ENCODE measurements around the gene HMGB1. TPM values are rescaled to one million over a fixed set of nuclear protein-coding genes. Genes with fewer than 3 reads are reported as not detected.

Gene HMGB1
- 100 to 1,000 TPM; 483 to 504 TPM for total RNA-seq

- peak within 1 kb of the TSS; percentile 94 for H3K4me3 Mint-ChIP-seq
- ATAC-seq (ENCODE audit: low read depth) (peak; percentile 92), DNase-seq (peak; percentile 93)
- peaks cover 20% of the 10 kb centered on the region for H3K36me3 Mint-ChIP-seq
- H3K4me1 Mint-ChIP-seq = peaks cover 28% of the 10 kb centered on the region
- H3K27ac Mint-ChIP-seq = peak within 1 kb of the TSS; percentile 99
- POLR2A ChIA-PET = interaction anchor here (0.6 to 3.3 kb wide), 25 partner anchors 24 to 356 kb away, joined by 3 to 30 read pairs (median 4); partner anchors contain the start of genes KATNAL1, UBE2L5 and USPL1
- no peaks in the 10 kb centered on the region for H3K27me3 Mint-ChIP-seq
- H3K9me3 Mint-ChIP-seq = no peaks in the 10 kb centered on the region
Observed at GRCh38 chr13:30465593-30466357, at the start of gene HMGB1. HMGB1 (minus strand) TSS chr13:30465936; CDS start chr13:30463680, 2,256 bp downstream.

- DNase-seq = no peak
- no peak for ATAC-seq (ENCODE audit: low read depth)
- POLR2A ChIA-PET = no interaction called here
- H3K9me3 Mint-ChIP-seq = no peaks in the 10 kb centered on the region
- H3K27ac Mint-ChIP-seq = no peak overlapping the region
- no peaks in the 10 kb centered on the region for H3K4me1 Mint-ChIP-seq
- no peak overlapping the region for H3K4me3 Mint-ChIP-seq
- H3K27me3 Mint-ChIP-seq = no peaks in the 10 kb centered on the region
- no peaks in the 10 kb centered on the region for H3K36me3 Mint-ChIP-seq
Observed at GRCh38 chr13:30510811-30511371, 45.2 kb upstream of the HMGB1 start.

- POLR2A ChIA-PET = no interaction called here
- no peaks in the 10 kb centered on the region for H3K9me3 Mint-ChIP-seq
- H3K27ac Mint-ChIP-seq = no peak overlapping the region
- no peaks in the 10 kb centered on the region for H3K36me3 Mint-ChIP-seq
- H3K4me3 Mint-ChIP-seq = no peak overlapping the region
- no peaks in the 10 kb centered on the region for H3K27me3 Mint-ChIP-seq
- DNase-seq = no peak
- H3K4me1 Mint-ChIP-seq = no peaks in the 10 kb centered on the region
- no peak for ATAC-seq (ENCODE audit: low read depth)
Observed at GRCh38 chr13:30510091-30510490, 44.4 kb upstream of the HMGB1 start.

GRCh38 chr13:30509254-30510050 lies 43.7 kb upstream of the HMGB1 start:
- Mint-ChIP-seq H3K36me3 (no peaks in the 10 kb centered on the region), H3K9me3 (no peaks in the 10 kb centered on the region), H3K27me3 (no peaks in the 10 kb centered on the region), H3K4me1 (no peaks in the 10 kb centered on the region), H3K27ac (no peak overlapping the region), H3K4me3 (no peak overlapping the region)
- DNase-seq (no peak), ATAC-seq (ENCODE audit: low read depth) (no peak)
- POLR2A ChIA-PET = no interaction called here

GRCh38 chr13:30504081-30504480 lies 38.3 kb upstream of the HMGB1 start:
- no peak overlapping the region for H3K4me3 Mint-ChIP-seq
- ATAC-seq (ENCODE audit: low read depth) (no peak), DNase-seq (no peak)
- H3K27me3 Mint-ChIP-seq = no peaks in the 10 kb centered on the region
- no peaks in the 10 kb centered on the region for H3K9me3 Mint-ChIP-seq
- H3K4me1 Mint-ChIP-seq = peaks cover 2% of the 10 kb centered on the region
- no peak overlapping the region for H3K27ac Mint-ChIP-seq
- POLR2A ChIA-PET = interaction anchor here (0.5 kb wide), 1 partner anchor 14 kb away, joined by 3 read pairs; no protein-coding TSS in a partner anchor
- H3K36me3 Mint-ChIP-seq = no peaks in the 10 kb centered on the region

- no peaks in the 10 kb centered on the region for H3K36me3 Mint-ChIP-seq
- POLR2A ChIA-PET = no interaction called here
- H3K27ac Mint-ChIP-seq = no peak overlapping the region
- ATAC-seq (ENCODE audit: low read depth) = no peak
- no peak overlapping the region for H3K4me3 Mint-ChIP-seq
- H3K9me3 Mint-ChIP-seq = no peaks in the 10 kb centered on the region
- H3K27me3 Mint-ChIP-seq = no peaks in the 10 kb centered on the region
- no peak for DNase-seq
- H3K4me1 Mint-ChIP-seq = peaks cover 2% of the 10 kb centered on the region
Observed at GRCh38 chr13:30502237-30502636, 36.5 kb upstream of the HMGB1 start.

GRCh38 chr13:30499338-30499737 lies 33.6 kb upstream of the HMGB1 start:
- Mint-ChIP-seq H3K27me3 (no peaks in the 10 kb centered on the region), H3K4me1 (peaks cover 2% of the 10 kb centered on the region), H3K36me3 (no peaks in the 10 kb centered on the region), H3K27ac (no peak overlapping the region), H3K9me3 (no peaks in the 10 kb centered on the region), H3K4me3 (no peak overlapping the region)
- POLR2A ChIA-PET = no interaction called here
- DNase-seq (no peak), ATAC-seq (ENCODE audit: low read depth) (no peak)

- Mint-ChIP-seq H3K27me3 (no peaks in the 10 kb centered on the region), H3K9me3 (no peaks in the 10 kb centered on the region), H3K36me3 (no peaks in the 10 kb centered on the region), H3K4me1 (peaks cover 2% of the 10 kb centered on the region), H3K4me3 (no peak overlapping the region), H3K27ac (no peak overlapping the region)
- DNase-seq = no peak
- no peak for ATAC-seq (ENCODE audit: low read depth)
- POLR2A ChIA-PET = no interaction called here
Observed at GRCh38 chr13:30496147-30496546, 30.4 kb upstream of the HMGB1 start.

GRCh38 chr13:30495746-30496145 lies 30.0 kb upstream of the HMGB1 start:
- peaks cover 2% of the 10 kb centered on the region for H3K4me1 Mint-ChIP-seq
- POLR2A ChIA-PET = no interaction called here
- no peak overlapping the region for H3K27ac Mint-ChIP-seq
- no peak overlapping the region for H3K4me3 Mint-ChIP-seq
- H3K36me3 Mint-ChIP-seq = no peaks in the 10 kb centered on the region
- DNase-seq (no peak), ATAC-seq (ENCODE audit: low read depth) (no peak)
- no peaks in the 10 kb centered on the region for H3K27me3 Mint-ChIP-seq
- H3K9me3 Mint-ChIP-seq = no peaks in the 10 kb centered on the region

GRCh38 chr13:30493658-30494381 lies 28.1 kb upstream of the HMGB1 start:
- no peak overlapping the region for H3K27ac Mint-ChIP-seq
- no peak overlapping the region for H3K4me3 Mint-ChIP-seq
- DNase-seq = no peak
- POLR2A ChIA-PET = interaction anchor here (0.8 kb wide), 1 partner anchor 249 kb away, joined by 4 read pairs; no protein-coding TSS in a partner anchor
- H3K9me3 Mint-ChIP-seq = no peaks in the 10 kb centered on the region
- H3K4me1 Mint-ChIP-seq = no peaks in the 10 kb centered on the region
- H3K27me3 Mint-ChIP-seq = no peaks in the 10 kb centered on the region
- no peaks in the 10 kb centered on the region for H3K36me3 Mint-ChIP-seq
- no peak for ATAC-seq (ENCODE audit: low read depth)

GRCh38 chr13:30487075-30487470 lies 21.3 kb upstream of the HMGB1 start:
- Mint-ChIP-seq H3K4me3 (no peak overlapping the region), H3K27ac (no peak overlapping the region), H3K27me3 (peaks cover 6% of the 10 kb centered on the region), H3K36me3 (no peaks in the 10 kb centered on the region), H3K4me1 (no peaks in the 10 kb centered on the region), H3K9me3 (no peaks in the 10 kb centered on the region)
- DNase-seq = no peak
- POLR2A ChIA-PET = no interaction called here
- ATAC-seq (ENCODE audit: low read depth) = no peak

- Mint-ChIP-seq H3K4me3 (no peak overlapping the region), H3K27ac (no peak overlapping the region), H3K9me3 (no peaks in the 10 kb centered on the region), H3K36me3 (no peaks in the 10 kb centered on the region), H3K27me3 (peaks cover 6% of the 10 kb centered on the region), H3K4me1 (no peaks in the 10 kb centered on the region)
- ATAC-seq (ENCODE audit: low read depth) (no peak), DNase-seq (no peak)
- POLR2A ChIA-PET = no interaction called here
Observed at GRCh38 chr13:30486230-30487074, 20.7 kb upstream of the HMGB1 start.
